ENCODE measurements around the gene DDA1. TPM values are rescaled to one million over a fixed set of nuclear protein-coding genes. Genes with fewer than 3 reads are reported as not detected.
"Not testable (repeated sequence)": the region's sequence is repeated elsewhere in the genome, so short reads cannot be mapped to it uniquely, and the experiment has no call there.

DDA1 gene
- polyA plus RNA-seq (2012; ENCODE audit: insufficient read depth, insufficient read length) = 89.4 TPM

DNA sequence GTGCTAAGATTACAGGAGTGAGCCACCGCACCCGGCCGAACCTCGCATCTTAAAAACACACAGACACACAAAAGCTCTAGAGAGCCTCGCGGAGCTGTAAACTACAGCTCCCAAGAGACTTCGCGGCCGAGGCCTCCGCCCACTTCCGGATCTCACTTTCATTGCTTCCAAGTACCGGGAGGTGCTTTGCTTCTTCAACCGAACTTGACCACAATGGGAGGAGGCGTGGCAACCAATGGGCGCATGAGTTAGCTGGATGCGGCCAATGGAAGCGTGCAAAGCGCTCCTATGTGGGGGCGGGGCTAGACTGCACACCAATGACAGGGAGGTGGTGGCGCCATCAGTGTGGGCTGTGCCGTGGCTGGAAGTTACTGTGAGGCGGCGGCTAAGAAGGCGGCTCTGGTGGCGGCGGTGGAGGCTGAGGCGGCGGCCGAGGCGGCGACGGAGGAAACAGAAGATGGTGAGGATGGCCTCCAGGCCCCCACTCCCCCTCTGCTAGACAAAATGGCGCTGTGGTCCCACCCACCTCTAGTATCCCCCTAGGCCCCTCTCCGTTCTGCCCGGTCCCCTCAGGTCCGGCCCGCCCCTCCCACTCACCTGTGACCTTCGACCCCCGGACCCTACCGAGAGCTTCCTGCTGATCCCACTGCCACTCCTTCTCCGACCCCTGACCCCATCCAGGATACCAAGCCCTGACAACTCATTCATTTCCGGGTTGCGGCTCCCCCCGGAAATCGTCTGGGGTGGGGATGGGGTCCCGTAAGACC lies at the start of gene DDA1:
Gene DDA1 (plus strand): TSS at position 366 of the 767 bp plus-strand sequence. CDS start 92 bp downstream, at position 458.
- DNase-seq (ENCODE audit: low read depth, low spot score) = peak; percentile 100
- H3K4me3 ChIP-seq (ENCODE audit: low read length) = peak within 1 kb of the TSS; percentile 88

DNA sequence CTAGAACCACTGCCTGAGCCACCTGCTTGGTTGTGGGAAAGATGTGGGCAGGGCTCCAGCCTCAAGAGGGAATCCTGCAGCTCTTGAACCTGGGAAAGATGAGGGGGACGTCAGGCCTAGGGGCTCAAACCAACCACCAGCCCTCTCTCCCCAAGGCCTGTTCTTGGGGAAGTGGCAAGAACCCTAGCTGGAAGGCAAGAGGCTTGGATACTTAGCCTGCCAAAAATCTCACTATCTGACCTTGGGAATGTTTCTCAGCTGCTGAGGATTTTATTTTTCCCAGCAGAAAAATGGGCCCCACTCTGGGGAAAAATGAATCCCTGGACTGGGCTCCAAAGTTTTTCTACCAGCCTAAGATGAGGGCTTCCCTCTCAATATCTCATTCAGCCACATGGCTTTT lies 49.4 kb upstream of the DDA1 start:
- no peak for DNase-seq (ENCODE audit: low read depth, low spot score)
- no peak overlapping the region for H3K4me3 ChIP-seq (ENCODE audit: low read length)

DNA sequence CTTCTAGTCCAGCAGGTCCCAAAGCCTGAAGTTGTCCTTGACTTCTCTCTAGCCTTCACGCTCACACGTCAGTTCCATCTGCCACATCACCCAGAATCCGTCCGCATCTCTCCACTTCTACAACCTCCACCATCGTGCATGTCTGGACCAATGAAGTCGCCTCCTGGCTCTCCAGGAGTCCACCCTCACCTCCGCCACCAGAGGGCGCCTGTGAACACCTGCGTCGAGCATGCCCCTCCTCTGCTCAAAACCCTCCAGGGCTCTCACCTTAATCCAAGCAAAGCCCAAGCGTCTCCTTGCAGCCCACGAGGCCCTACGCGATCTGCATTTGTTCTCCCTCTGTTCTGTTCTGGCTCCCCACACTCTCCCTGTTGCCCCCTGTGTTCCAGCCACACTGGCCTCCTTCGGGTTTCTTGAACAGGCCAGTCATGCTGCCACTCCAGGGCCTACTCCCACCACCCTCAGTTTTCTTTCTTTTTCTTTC lies 48.5 kb upstream of the DDA1 start:
- DNase-seq (ENCODE audit: low read depth, low spot score) = peak; percentile 84

DNA sequence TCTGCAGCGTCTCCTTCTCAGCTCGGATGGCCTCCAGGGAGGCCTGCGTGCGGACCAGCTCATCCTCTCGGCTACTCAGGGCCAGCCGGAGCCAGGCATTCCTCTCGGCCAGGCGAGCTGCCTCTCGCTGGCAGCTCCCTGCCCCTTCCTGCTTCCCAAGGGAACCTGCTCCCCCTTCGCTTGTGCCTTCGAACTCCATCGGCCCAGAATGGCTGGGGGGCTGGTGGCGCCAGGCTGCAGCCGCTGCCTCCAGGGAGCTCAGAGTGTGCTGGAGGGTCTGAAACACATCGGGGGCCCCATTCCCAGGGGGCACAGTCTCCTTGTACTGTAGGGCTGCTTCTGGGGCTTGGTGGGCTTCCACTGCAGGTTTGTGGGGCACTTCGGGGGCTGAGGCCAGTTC lies 46.8 kb upstream of the DDA1 start:
- DNase-seq (ENCODE audit: low read depth, low spot score) = no peak
- H3K4me3 ChIP-seq (ENCODE audit: low read length) = no peak overlapping the region

More for the DNA sequence above, 48.5 kb upstream of the DDA1 start:
- no peak overlapping the region for H3K4me3 ChIP-seq (ENCODE audit: low read length)

DNA sequence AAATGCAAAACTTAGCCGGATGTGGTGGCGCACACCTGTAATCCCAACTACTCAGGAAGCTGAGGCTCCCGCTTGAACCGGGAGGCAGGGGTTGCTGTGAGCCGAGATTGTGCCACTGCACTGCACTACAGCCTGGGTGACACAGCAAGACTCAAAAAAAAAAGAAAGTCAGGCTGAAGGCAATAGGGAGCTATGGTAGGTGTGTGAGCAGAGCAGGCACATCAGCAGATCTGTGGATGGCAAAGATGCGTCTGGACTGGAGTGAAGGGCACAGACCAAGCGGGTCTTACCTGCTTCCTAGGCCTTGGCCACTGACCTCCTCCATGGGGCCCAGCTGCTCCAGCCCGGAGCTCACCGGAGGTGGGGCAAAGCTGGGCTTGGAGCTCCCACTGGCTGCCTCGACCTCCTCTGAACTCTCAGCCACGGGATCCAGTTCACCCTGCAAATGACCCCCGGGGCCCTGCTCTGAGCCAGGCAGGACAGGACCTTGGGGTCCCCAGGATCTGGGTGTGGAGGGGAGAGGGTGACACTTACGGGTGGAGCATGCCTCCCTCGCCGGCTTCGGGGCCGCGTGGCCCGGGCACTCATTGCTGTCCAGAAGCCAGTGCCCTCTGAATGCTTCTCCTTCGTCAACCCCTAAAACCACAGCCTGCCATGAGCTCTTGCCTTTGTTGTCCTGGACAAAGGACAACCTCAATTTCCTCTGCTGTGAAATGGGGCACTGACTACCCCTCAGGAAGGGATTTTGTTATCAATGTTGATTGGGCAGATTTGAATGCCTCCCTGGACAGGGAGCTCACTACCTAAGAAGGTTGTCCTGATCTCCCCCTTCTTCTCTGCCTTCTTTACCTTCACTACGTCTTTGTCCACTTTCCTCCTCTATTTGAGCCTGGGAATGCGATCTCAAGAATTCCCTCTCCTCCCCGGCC lies 45.4 kb upstream of the DDA1 start:
- H3K4me3 ChIP-seq (ENCODE audit: low read length) = no peak overlapping the region
- DNase-seq (ENCODE audit: low read depth, low spot score) = no peak

DNA sequence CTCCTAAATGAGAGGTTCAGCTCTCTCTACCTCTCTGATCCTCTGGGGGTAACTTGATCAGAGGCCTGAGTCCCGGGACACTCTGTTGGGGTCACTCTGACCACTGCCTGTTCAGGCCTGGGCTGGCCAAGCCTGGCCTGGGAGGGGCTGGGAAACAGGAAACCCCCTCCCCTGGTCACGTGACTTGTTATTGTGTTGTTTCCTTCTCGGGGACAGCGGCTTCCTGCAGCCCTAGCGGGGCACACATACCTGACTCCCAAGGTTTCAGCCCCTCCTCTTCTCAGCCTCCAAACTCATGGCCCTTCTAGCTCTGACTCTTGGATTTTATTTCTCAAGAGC lies 44.8 kb upstream of the DDA1 start, which contains the start of gene USHBP1:
Gene USHBP1 (minus strand): TSS at position 105 of the 339 bp plus-strand sequence. CDS start 446 bp downstream, outside the sequence.
- H3K4me3 ChIP-seq (ENCODE audit: low read length) = no peak within 1 kb of the TSS
- DNase-seq (ENCODE audit: low read depth, low spot score) = no peak

DNA sequence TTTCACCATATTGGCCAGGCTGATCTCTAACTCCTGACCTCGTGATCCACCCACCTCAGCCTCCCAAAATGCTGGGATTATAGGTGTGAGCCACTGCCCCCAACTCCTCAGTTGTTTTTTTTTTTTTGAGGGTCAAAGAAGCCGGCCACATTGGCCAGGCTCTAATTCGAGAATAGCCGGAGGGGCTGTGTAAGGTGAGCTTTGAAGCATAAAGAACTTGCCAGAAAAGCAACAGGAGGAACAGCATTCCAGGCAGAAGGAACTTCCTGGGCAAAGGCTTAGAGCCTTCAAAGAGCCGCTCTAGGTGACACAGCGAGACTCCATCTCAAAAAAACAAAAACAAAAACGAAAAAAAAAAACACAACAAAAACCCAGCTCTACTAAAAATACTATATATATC lies 43.3 kb upstream of the DDA1 start:
- no peak overlapping the region for H3K4me3 ChIP-seq (ENCODE audit: low read length)
- DNase-seq (ENCODE audit: low read depth, low spot score) = no peak

DNA sequence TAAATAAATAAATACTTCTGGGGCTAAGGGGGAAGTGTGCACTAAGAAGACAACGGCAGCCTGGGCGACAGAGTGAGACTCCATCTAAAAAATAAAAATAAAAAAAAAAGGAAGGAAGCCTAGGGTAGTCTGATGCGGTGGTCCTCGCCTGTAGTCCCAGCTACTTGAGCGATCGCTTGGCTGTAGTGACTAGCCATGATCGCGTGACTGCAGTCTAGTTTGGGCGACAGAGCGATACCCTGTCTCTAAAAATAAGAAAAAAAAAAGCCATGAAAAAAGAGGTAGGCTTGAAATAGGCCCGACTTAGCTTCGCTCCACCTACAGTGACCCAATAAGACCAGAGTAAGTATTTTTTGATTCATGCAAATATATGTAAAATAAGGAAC lies 42.8 kb upstream of the DDA1 start:
- no peak overlapping the region for H3K4me3 ChIP-seq (ENCODE audit: low read length)

DNA sequence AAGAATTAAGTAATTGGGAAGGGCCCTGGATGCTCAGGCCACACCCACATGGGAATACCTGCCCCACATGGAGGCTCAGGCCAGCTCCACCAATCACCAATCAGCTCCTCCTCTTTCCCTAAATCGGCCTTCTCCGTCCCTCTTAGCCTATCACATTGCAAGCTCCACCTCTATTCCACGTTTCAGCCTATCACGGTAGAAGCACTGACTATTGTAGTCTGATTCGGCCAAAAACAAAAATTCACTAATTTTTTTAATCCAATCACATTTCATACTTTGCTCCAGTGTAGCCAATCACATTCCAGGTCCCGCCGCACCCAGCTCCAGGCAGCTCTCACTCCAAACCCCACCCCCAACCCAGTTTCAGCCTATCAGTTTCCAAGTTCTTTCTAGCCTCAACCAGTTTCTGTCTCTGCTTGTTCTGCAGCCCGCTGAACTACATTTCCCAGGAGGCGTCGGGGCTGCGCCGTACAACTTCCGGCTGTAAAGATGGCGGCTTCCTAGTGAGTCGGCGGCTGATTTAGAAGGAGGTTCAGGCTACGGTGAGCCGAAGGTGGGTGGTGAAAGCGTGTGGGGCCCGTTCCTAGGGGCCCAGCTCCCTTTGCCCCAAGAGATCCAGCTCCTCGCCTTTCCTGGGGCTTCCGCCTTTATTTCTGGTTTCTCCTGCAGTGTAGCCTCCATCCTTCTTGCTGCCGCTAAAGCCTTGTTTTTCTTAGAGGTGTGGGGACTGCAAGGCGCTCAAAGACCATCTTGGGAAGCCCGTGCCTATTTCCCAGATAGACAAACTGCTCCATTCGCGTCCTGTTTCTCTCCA lies 42.2 kb upstream of the DDA1 start, which contains the start of gene BABAM1:
Gene BABAM1 (plus strand): TSS at position 469 of the 814 bp plus-strand sequence. CDS start 1,364 bp downstream, outside the sequence.
- DNase-seq (ENCODE audit: low read depth, low spot score) = peak; percentile 99
- peak within 1 kb of the TSS; percentile 99 for H3K4me3 ChIP-seq (ENCODE audit: low read length)

More for the DNA sequence above, 42.8 kb upstream of the DDA1 start:
- no peak for DNase-seq (ENCODE audit: low read depth, low spot score)

DNA sequence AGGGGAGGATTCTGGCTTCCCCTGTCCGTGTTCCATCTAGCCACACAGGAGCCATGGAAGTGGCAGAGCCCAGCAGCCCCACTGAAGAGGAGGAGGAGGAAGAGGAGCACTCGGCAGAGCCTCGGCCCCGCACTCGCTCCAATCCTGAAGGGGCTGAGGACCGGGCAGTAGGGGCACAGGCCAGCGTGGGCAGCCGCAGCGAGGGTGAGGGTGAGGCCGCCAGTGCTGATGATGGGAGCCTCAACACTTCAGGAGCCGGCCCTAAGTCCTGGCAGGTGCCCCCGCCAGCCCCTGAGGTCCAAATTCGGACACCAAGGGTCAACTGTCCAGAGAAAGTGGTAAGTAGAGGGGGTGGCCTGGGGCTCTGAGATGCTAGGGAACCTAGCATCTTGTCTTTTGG lies 40.6 kb upstream of the DDA1 start:
- no peak overlapping the region for H3K4me3 ChIP-seq (ENCODE audit: low read length)
- no peak for DNase-seq (ENCODE audit: low read depth, low spot score)

DNA sequence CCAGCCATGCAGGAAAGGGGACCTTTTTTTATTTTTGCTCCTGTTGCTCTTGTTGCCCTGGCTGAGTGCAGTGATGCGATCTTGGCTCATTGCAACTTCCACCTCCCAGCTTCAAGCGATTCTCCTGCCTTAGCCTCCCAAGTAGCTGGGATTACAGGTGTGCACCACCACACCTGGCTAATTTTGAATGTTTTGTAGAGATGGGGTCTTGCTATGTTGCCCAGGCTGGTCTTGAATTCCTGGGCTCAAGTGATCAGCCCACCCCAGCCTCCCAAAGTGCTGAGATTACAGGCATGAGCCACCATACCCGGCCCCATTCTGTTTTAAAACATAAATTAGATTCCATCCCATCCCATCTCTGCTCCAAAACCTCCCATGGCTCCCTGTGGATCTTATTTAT lies 34.5 kb upstream of the DDA1 start:
- H3K4me3 ChIP-seq (ENCODE audit: low read length); DNase-seq (ENCODE audit: low read depth, low spot score): not testable (repeated sequence)

DNA sequence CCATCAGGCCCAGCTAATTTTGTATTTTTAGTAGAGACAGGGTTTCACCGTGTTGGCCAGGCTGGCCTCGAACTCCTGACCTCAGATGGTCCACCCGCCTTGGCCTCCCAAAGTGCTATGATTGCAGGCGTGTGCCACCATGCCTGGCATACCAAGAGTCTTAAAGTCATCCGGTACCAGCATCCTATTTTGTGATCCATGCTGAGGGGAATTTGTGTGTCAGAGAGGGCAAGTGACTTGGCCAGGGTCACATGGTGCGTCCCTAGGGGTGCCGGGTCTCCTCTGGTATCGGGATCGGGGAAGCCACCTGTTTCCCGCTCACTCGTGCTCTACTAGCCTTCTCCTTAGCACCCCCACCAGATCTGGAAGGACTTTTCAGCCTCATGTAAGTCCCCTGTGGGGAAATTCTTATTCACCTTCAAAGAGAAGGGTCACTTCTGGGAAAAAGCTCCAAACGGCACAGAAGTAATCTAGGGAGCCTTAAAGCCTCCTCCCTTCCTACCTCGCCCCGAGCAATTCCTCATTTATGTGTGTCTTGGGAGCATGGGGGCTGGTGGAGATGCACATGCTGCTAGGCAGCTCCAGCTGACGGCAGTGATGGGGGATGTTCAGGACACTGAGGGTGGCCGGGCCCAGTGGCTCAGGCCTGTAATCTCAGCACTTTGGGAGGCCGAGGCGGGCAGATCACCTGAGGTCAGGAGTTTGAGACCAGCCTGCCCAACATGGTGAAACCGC lies 33.8 kb upstream of the DDA1 start:
- no peak overlapping the region for H3K4me3 ChIP-seq (ENCODE audit: low read length)
- DNase-seq (ENCODE audit: low read depth, low spot score) = no peak

DNA sequence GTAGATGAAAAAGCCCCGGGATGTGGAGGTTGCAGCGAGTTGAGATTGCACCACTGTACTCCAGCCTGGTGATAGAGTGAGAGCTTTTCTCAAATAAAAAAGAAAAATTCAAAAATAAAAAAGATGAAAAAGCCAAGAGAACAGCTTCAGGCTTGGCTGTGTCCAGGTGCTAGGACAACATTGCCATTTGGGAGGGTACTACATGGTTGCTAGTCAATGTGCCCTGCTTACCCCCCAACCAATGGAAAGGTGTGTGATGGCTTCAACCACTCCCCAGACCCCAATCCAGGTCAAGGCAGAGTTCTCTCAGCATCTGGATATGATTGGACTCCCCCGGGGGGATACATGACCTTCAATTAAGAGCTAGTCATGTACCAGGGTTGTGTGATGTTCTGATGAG lies 29.9 kb upstream of the DDA1 start:
- no peak overlapping the region for H3K4me3 ChIP-seq (ENCODE audit: low read length)
- DNase-seq (ENCODE audit: low read depth, low spot score) = no peak

DNA sequence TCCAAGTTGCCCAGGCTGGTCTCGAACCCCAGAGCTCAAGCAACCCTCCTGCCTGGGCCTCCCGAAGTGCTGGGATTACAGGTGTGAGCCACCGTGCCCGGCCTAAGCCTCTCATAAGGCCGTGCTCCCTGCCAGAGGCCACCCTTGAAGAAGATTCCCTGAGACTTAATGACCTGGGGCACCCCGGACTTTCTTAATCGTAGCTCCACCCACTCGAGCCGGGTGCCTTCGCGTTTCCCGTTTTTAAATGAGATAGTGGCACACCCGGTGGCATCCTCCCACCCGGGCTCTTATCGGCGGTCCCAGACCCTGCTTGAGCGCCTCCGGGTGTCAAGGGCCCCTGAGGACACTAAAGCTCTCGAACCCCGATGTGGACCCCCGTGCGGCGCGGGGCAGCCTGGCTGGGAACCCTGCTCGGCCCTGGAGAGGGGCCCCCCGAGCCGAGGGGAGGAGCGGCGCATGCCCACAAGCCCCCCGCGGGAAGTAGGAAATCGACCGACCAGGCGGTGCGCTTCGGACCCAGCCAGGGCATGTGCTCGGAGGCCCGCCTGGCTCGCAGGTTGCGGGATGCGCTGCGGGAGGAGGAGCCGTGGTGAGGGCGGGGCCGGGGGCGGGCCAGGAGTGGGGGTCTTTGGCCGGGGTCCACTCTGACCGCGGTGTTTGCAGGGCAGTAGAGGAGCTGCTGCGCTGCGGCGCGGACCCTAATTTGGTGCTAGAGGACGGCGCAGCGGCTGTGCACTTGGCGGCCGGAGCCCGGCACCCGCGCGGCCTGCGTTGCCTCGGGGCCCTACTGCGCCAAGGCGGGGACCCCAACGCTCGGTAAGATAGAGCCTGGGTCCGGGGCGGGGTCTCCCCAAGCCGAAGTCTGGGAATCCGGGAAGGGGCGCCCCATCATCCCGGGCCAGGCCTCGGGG lies 27.7 kb upstream of the DDA1 start, which contains the start of gene ANKLE1:
Gene ANKLE1 (plus strand): TSS at position 511 of the 914 bp plus-strand sequence. CDS start 20 bp downstream, at position 531.
- no peak for DNase-seq (ENCODE audit: low read depth, low spot score)
- H3K4me3 ChIP-seq (ENCODE audit: low read length) = peak within 1 kb of the TSS; percentile 60

DNA sequence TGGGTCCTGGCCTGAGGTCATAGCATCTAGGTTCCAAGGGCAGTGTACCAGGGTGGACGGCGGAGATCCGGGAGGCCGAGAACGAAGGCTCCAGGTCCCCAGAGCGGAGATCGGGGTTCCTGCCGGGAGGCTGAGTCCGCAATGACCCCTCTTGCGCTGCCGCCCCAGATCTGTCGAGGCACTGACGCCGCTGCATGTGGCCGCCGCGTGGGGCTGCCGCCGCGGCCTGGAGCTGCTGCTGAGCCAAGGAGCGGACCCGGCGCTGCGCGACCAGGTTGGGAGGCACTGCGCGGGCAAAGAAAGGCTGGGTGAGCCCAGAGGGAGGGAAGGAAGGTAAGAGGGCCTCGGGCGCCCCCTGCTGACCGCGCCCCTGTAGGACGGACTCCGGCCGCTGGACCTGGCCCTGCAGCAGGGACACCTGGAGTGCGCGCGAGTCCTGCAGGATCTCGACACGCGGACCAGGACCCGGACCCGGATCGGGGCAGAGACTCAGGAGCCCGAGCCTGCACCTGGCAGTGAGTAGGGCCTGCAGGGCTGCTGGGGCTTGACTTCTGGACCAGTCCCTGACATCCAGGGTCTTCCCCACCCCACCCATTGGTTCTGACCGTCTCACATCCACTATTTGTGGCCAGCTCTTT lies 26.8 kb upstream of the DDA1 start:
- peak; percentile 44 for DNase-seq (ENCODE audit: low read depth, low spot score)
- H3K4me3 ChIP-seq (ENCODE audit: low read length) = peak overlapping the region; percentile 60

DNA sequence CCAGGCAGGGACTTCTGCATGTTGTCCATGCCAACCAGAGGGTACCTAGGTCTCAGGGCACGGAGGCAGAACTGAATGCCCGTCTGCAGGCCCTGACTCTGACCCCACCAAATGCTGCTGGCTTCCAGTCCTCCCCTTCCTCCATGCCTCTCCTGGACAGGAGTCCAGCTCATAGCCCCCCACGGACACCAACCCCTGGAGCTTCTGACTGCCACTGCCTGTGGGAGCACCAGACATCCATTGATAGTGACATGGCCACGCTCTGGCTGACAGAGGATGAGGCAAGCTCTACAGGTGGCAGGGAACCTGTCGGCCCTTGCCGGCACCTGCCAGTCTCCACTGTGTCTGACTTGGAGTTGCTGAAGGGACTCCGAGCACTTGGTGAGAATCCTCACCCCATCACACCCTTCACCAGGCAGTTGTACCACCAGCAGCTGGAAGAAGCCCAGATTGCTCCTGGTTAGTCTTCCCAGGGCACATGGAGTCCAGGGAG lies 25.8 kb upstream of the DDA1 start:
- no peak overlapping the region for H3K4me3 ChIP-seq (ENCODE audit: low read length)

More for the DNA sequence above, 25.8 kb upstream of the DDA1 start:
- no peak for DNase-seq (ENCODE audit: low read depth, low spot score)

Measured in Jurkat, Clone E6-1 (cell line).